CD4-positive, CD25-positive, alpha-beta regulatory T cell (primary cell): ENCODE measurements around the gene SLC7A9. TPM values are rescaled to one million over a fixed set of nuclear protein-coding genes. Genes with fewer than 3 reads are reported as not detected.
A peak's percentile ranks its signal among the peaks of the same experiment; 100 is the strongest.
"Not testable (repeated sequence)": the region's sequence is repeated elsewhere in the genome, so short reads cannot be mapped to it uniquely, and the experiment has no call there.

ENCODE experiments used
- ATAC-seq, 2 donors: fragments of 150-1000 bp; cut with Tn5 transposase; one replicate each; pipeline ENCODE4 v1.10.0; 2021; ENCODE audit warnings: low read depth in 2 of 2, moderate number of reproducible peaks in 2 of 2, moderate library complexity in 1 of 2
- DNase-seq, 3 donors: peaks; one replicate each; pipeline versions ENCODE4 v3.0.0 to v3.0.0-alpha.2; 2012 to 2022; ENCODE audit warnings: mixed read lengths in 1 of 3
- H3K27ac ChIP-seq: one replicate; pipeline ENCODE4 v1.7.0; 2013; ENCODE audit warnings: mild to moderate bottlenecking, low read length; ENCODE audit not compliant: insufficient read depth, poor library complexity, severe bottlenecking
- H3K27me3 ChIP-seq: one replicate; pipeline ENCODE4 v1.7.0; 2013; ENCODE audit warnings: low read length; ENCODE audit not compliant: control insufficient read depth, insufficient read depth
- H3K36me3 ChIP-seq: one replicate; pipeline ENCODE4 v1.7.0; 2013; ENCODE audit warnings: mild to moderate bottlenecking, low read length, moderate library complexity; ENCODE audit not compliant: control insufficient read depth, insufficient read depth
- H3K4me1 ChIP-seq: 2 replicates; pipeline ENCODE4 v1.7.0; 2013; ENCODE audit warnings: mild to moderate bottlenecking, low read length; ENCODE audit not compliant: insufficient read depth, control insufficient read depth, poor library complexity, severe bottlenecking
- H3K4me3 ChIP-seq: one replicate; pipeline ENCODE4 v1.7.0; 2013; ENCODE audit warnings: low read depth, mild to moderate bottlenecking, low read length, moderate library complexity
- H3K9me3 ChIP-seq, 2 experiments: 1 replicate in 1 of 2; 2 replicates in 1 of 2; pipeline ENCODE4 v1.7.0; 2013; ENCODE audit warnings: low read length in 2 of 2, mild to moderate bottlenecking in 1 of 2, moderate library complexity in 1 of 2; ENCODE audit not compliant: control insufficient read depth in 2 of 2
- H3K27ac Mint-ChIP-seq, 3 donors: one replicate each; pipeline ENCODE4 v1.8.0; 2020 to 2022; ENCODE audit warnings: mild to moderate bottlenecking in 3 of 3, mixed read lengths in 3 of 3, moderate library complexity in 2 of 3
- H3K27me3 Mint-ChIP-seq: one replicate; pipeline ENCODE4 v1.8.0; 2022; ENCODE audit warnings: mild to moderate bottlenecking, mixed read lengths
- H3K36me3 Mint-ChIP-seq: one replicate; pipeline ENCODE4 v1.8.0; 2020; ENCODE audit warnings: mixed read lengths
- H3K4me1 Mint-ChIP-seq, 4 donors: one replicate each; pipeline ENCODE4 v1.8.0; 2020 to 2022; ENCODE audit warnings: mixed read lengths in 4 of 4, mild to moderate bottlenecking in 1 of 4
- H3K4me3 Mint-ChIP-seq, 4 donors: one replicate each; pipeline ENCODE4 v1.8.0; 2020 to 2022; ENCODE audit warnings: mild to moderate bottlenecking in 4 of 4, mixed read lengths in 4 of 4, moderate library complexity in 3 of 4
- H3K9me3 Mint-ChIP-seq, 7 donors: one replicate each; pipeline ENCODE4 v1.8.0; 2020 to 2022; ENCODE audit warnings: mixed read lengths in 7 of 7, mild to moderate bottlenecking in 3 of 7, moderate library complexity in 2 of 7
- polyA plus RNA-seq, 4 donors: library from polyadenylated mRNA; unstranded; fragments of 300-500 nt; fragmentation: Illumina TruSeq; gene quantifications; one replicate each; pipeline ENCODE4 v1.2.3, GENCODE V29; 2021
- total RNA-seq: library from RNA; stranded (reverse); gene quantifications from one replicate; pipeline ENCODE4 v1.2.3, GENCODE V29; 2022

Gene SLC7A9
- total and polyA plus RNA-seq, 5 donors from 2014 or later: 0.32 TPM; not detected in 4

DNA sequence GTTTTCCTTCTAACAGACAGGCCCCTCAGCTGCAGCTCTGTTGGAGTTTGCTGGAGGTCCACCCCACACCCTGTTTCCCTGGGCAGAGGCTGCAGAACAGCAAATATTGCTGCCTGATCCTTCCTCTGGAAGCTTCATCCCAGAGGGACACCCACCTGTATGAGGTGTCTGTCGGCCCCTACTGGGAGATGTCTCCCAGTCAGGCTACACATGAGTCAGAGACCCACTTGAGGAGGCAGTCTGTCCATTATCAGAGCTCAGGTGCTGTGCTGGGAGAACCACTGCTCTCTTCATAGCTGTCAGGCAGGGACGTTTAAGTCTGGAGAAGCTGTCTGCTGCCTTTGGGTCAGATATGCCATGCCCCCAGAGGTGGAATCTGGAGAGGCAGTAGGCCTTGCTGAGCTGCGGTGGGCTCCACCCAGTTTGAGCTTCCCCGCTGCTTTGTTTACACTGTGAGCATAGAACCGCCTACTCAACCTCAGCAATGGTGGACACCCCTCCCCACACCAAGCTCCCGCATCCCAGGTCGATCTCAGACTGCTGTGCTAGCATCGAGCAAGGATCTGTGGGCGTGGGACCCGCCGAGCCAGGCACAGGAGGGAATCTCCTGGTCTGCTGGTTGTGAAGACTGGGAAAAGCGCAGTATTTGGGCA lies 82.3 kb downstream of the SLC7A9 start:
- H3K4me3 Mint-ChIP-seq: not testable (repeated sequence)

GRCh38 chr19:32782089-32782488 lies 87.5 kb downstream of the SLC7A9 start:
- not testable (repeated sequence) for H3K9me3 ChIP-seq, H3K27me3 ChIP-seq, H3K27ac Mint-ChIP-seq, ATAC-seq, H3K4me3 ChIP-seq, H3K36me3 Mint-ChIP-seq, H3K4me3 Mint-ChIP-seq, H3K4me1 ChIP-seq, H3K36me3 ChIP-seq, H3K27ac ChIP-seq, DNase-seq
- H3K9me3 Mint-ChIP-seq: peaks cover 3 to 19% (median 6%) of the 10 kb centered on the region in 7 donors
- H3K4me1 Mint-ChIP-seq: peaks cover 4 to 13% (median 8%) of the 10 kb centered on the region in 4 donors
- peaks cover 32% of the 10 kb centered on the region for H3K27me3 Mint-ChIP-seq

More for the DNA sequence above, 82.3 kb downstream of the SLC7A9 start:
- peak overlapping the region in 1 of 3 donors; percentile 42 for H3K27ac Mint-ChIP-seq
- H3K9me3 Mint-ChIP-seq: peaks cover 0 to 16% (median 2%) of the 10 kb centered on the region in 7 donors
- DNase-seq: peak in 1 of 3 donors; percentile 27
- not testable (repeated sequence) for H3K27ac ChIP-seq, H3K4me1 ChIP-seq, H3K27me3 ChIP-seq, H3K9me3 ChIP-seq, H3K4me3 ChIP-seq, H3K36me3 Mint-ChIP-seq, ATAC-seq, H3K36me3 ChIP-seq
- peaks cover 20% of the 10 kb centered on the region for H3K27me3 Mint-ChIP-seq
- H3K4me1 Mint-ChIP-seq: peaks cover 0 to 41% (median 9%) of the 10 kb centered on the region in 4 donors

- Histone ChIP-seq H3K27me3 (peaks cover 2% of the 10 kb centered on the region), H3K9me3 (peaks cover 6 to 7% of the 10 kb centered on the region in 2 experiments), H3K27ac (no peak overlapping the region), H3K36me3 (no peaks in the 10 kb centered on the region), H3K4me1 (no peaks in the 10 kb centered on the region), H3K4me3 (no peak overlapping the region)
- DNase-seq (no peak), ATAC-seq (no peak)
- H3K4me1 Mint-ChIP-seq: peaks cover 4 to 10% (median 5%) of the 10 kb centered on the region in 4 donors
- H3K4me3 Mint-ChIP-seq: no peak overlapping the region
- H3K27ac Mint-ChIP-seq: no peak overlapping the region
- H3K9me3 Mint-ChIP-seq: peaks cover 3 to 16% (median 6%) of the 10 kb centered on the region in 7 donors
- H3K27me3 Mint-ChIP-seq: peaks cover 32% of the 10 kb centered on the region
- no peaks in the 10 kb centered on the region for H3K36me3 Mint-ChIP-seq
These were observed 88.3 kb downstream of the SLC7A9 start for GRCh38 chr19:32781280-32781679.

Other genes with a start within 250 kb of the SLC7A9 start
- gene ANKRD27, start 194.6 kb downstream of the SLC7A9 start, total RNA-seq: 39.0 TPM
- gene ANKRD27, start 194.6 kb downstream of the SLC7A9 start, polyA plus RNA-seq: 10 to 100 TPM; 17.2 to 22.8 (median 19.0) TPM
- 0.39 TPM for gene RGS9BP, start 193.9 kb downstream of the SLC7A9 start, total RNA-seq
- gene RGS9BP, start 193.9 kb downstream of the SLC7A9 start, polyA plus RNA-seq: under 1 TPM in 2 of 4 donors, not detected in 2; 0.26 to 0.32 TPM
- 7.3 TPM for gene NUDT19, start 177.9 kb downstream of the SLC7A9 start, total RNA-seq
- gene NUDT19, start 177.9 kb downstream of the SLC7A9 start, polyA plus RNA-seq: 1 to 10 TPM; 3.1 to 5.0 (median 4.0) TPM
- 0.42 TPM for gene TDRD12, start 150.0 kb downstream of the SLC7A9 start, total RNA-seq
- gene TDRD12, start 150.0 kb downstream of the SLC7A9 start, polyA plus RNA-seq: under 1 TPM in 3 of 4 donors, not detected in 1; 0.35 to 1.00 (median 0.48) TPM
- 10.8 TPM for gene CEP89, start 102.2 kb upstream of the SLC7A9 start, total RNA-seq
- gene CEP89, start 102.2 kb upstream of the SLC7A9 start, polyA plus RNA-seq: 10 to 100 TPM in 2 of 4 donors, 1 to 10 TPM in 2; 8.7 to 11.3 (median 9.7) TPM
- 1.2 TPM for gene FAAP24, start 102.5 kb upstream of the SLC7A9 start, total RNA-seq
- 1 to 10 TPM; 2.3 to 3.4 (median 3.2) TPM for gene FAAP24, start 102.5 kb upstream of the SLC7A9 start, polyA plus RNA-seq
- gene RHPN2, start 195.1 kb upstream of the SLC7A9 start, total RNA-seq: 0.37 TPM
- gene RHPN2, start 195.1 kb upstream of the SLC7A9 start, polyA plus RNA-seq: under 1 TPM; 0.17 to 0.76 (median 0.31) TPM
- 9.6 TPM for gene GPATCH1, start 211.4 kb upstream of the SLC7A9 start, total RNA-seq
- 1 to 10 TPM; 3.9 to 7.0 (median 4.8) TPM for gene GPATCH1, start 211.4 kb upstream of the SLC7A9 start, polyA plus RNA-seq